Common myeloid progenitor, CD34-positive (primary cell): Measurements from ENCODE around the gene FEM1C.

Experiments
- CTCF ChIA-PET: fragments of 350-600 bp; sonication (Branson Sonifier 250); formaldehyde crosslinking; loops from one replicate; lab custom pipeline; 2021; ENCODE audit warnings: antibody characterized with exemption; lab: Charles Lee
- POLR2A ChIA-PET: fragments of 350-600 bp; sonication (Branson Sonifier 250); formaldehyde crosslinking; loops from one replicate; lab custom pipeline; 2021; ENCODE audit warnings: antibody characterized with exemption; lab: Charles Lee
- DNase-seq, 3 donors: peaks; one replicate each; pipeline versions ENCODE4 v3.0.0 to v3.0.0-alpha.2; 2013
- H3K27ac ChIP-seq, 2 experiments: 1 replicate in 1 of 2; 2 replicates in 1 of 2; pipeline ENCODE4 v1.7.0; 2013; ENCODE audit warnings: inconsistent platforms in 2 of 2, low read length in 2 of 2, mild to moderate bottlenecking in 2 of 2, low read depth in 1 of 2, moderate library complexity in 1 of 2; ENCODE audit not compliant: severe bottlenecking in 2 of 2, insufficient read depth in 1 of 2, poor library complexity in 1 of 2
- H3K27me3 ChIP-seq, 5 experiments: replicated peaks in 2 of 5; 1 replicate in 3 of 5; 2 replicates in 2 of 5; pipeline versions ENCODE4 v1.6.1 to v1.7.0; 2013; ENCODE audit warnings: low read length in 4 of 5, mild to moderate bottlenecking in 2 of 5, moderate library complexity in 2 of 5, inconsistent platforms in 1 of 5; ENCODE audit not compliant: insufficient read depth in 5 of 5, control insufficient read depth in 4 of 5
- H3K36me3 ChIP-seq, 4 experiments: 1 replicate in 2 of 4; 2 replicates in 2 of 4; pipeline versions ENCODE4 v1.6.1 to v1.7.0; 2013; ENCODE audit warnings: low read length in 3 of 4, control low read depth in 1 of 4, mild to moderate bottlenecking in 1 of 4; ENCODE audit not compliant: control insufficient read depth in 4 of 4, insufficient read depth in 4 of 4
- H3K4me1 ChIP-seq, 4 experiments: 1 replicate in 3 of 4; 2 replicates in 1 of 4; pipeline versions ENCODE4 v1.6.1 to v1.7.1; 2013; ENCODE audit warnings: low read length in 3 of 4, mild to moderate bottlenecking in 3 of 4, control low read depth in 1 of 4, inconsistent platforms in 1 of 4, moderate library complexity in 1 of 4; ENCODE audit not compliant: control insufficient read depth in 4 of 4, insufficient read depth in 4 of 4; ENCODE audit errors: control extremely low read depth in 1 of 4
- H3K4me3 ChIP-seq, 7 experiments: 1 replicate in 4 of 7; 2 replicates in 3 of 7; pipeline versions ENCODE4 v1.5.1 to v1.7.0; 2013; ENCODE audit warnings: mild to moderate bottlenecking in 7 of 7, low read length in 6 of 7, moderate library complexity in 6 of 7, inconsistent platforms in 2 of 7, low read depth in 2 of 7, control low read depth in 1 of 7; ENCODE audit not compliant: insufficient read depth in 4 of 7, control insufficient read depth in 1 of 7; ENCODE audit errors: extremely low read depth in 1 of 7
- H3K9me3 ChIP-seq, 5 experiments: 1 replicate in 4 of 5; 2 replicates in 1 of 5; pipeline versions ENCODE4 v1.6.1 to v1.7.1; 2013; ENCODE audit warnings: low read length in 4 of 5, mild to moderate bottlenecking in 2 of 5, inconsistent platforms in 1 of 5, low read depth in 1 of 5, moderate library complexity in 1 of 5; ENCODE audit not compliant: control insufficient read depth in 4 of 5, insufficient read depth in 2 of 5; ENCODE audit errors: control extremely low read depth in 1 of 5
- WGBS: methylation state at CpG from one replicate; pipeline ENCODE4 v1.1.5; 2013; ENCODE audit not compliant: insufficient coverage; 5-methylcytosine and 5-hydroxymethylcytosine counted together

The FEM1C gene

GRCh38 chr5:115541611-115542010, 3.0 kb downstream of the FEM1C start:
- Histone ChIP-seq H3K36me3 (peaks cover 9 to 44% (median 29%) of the 10 kb centered on the region in 4 experiments), H3K27me3 (no peaks in the 10 kb centered on the region), H3K27ac (peak overlapping the region in 1 of 2 experiments; percentile 93), H3K4me1 (peaks cover 21 to 44% (median 26%) of the 10 kb centered on the region in 4 experiments), H3K4me3 (peak overlapping the region in 6 of 7 experiments; percentile 30 to 97 (median 90)), H3K9me3 (peaks cover 0 to 18% (median 3%) of the 10 kb centered on the region in 5 experiments)
- DNase-seq, result peak in 1 of 3 donors; percentile 10
- no CpG with 5 or more reads among the region's 2 CpGs for WGBS
- CTCF ChIA-PET, result no interaction called here
- POLR2A ChIA-PET, result no interaction called here

- peaks cover 0 to 18% (median 5%) of the 10 kb centered on the region in 5 experiments for H3K9me3 ChIP-seq
- no peaks in the 10 kb centered on the region for H3K27me3 ChIP-seq
- H3K4me3 ChIP-seq, result no peak overlapping the region
- ChIA-PET CTCF (no interaction called here), POLR2A (no interaction called here)
- H3K27ac ChIP-seq, result no peak overlapping the region
- H3K36me3 ChIP-seq, result peaks cover 12 to 59% (median 39%) of the 10 kb centered on the region in 4 experiments
- WGBS, result no CpG with 5 or more reads among the region's 3 CpGs
- DNase-seq, result no peak
- H3K4me1 ChIP-seq, result peaks cover 0 to 9% (median 2%) of the 10 kb centered on the region in 4 experiments
Measured at GRCh38 chr5:115535479-115536035, 9.0 kb downstream of the FEM1C start.

GRCh38 chr5:115532517-115532916, 12.1 kb downstream of the FEM1C start:
- no peak overlapping the region for H3K4me3 ChIP-seq
- CTCF ChIA-PET, result no interaction called here
- H3K27me3 ChIP-seq, result no peaks in the 10 kb centered on the region
- DNase-seq, result no peak
- H3K9me3 ChIP-seq, result peaks cover 0 to 18% (median 5%) of the 10 kb centered on the region in 5 experiments
- POLR2A ChIA-PET, result no interaction called here
- H3K27ac ChIP-seq, result no peak overlapping the region
- no CpG with 5 or more reads among the region's 2 CpGs for WGBS
- peaks cover 5 to 38% (median 18%) of the 10 kb centered on the region in 4 experiments for H3K36me3 ChIP-seq
- no peaks in the 10 kb centered on the region for H3K4me1 ChIP-seq

GRCh38 chr5:115531787-115532367, 12.7 kb downstream of the FEM1C start:
- Histone ChIP-seq H3K27ac (no peak overlapping the region), H3K4me3 (no peak overlapping the region), H3K36me3 (peaks cover 5 to 31% (median 13%) of the 10 kb centered on the region in 4 experiments), H3K4me1 (no peaks in the 10 kb centered on the region), H3K9me3 (peaks cover 0 to 13% (median 5%) of the 10 kb centered on the region in 5 experiments), H3K27me3 (no peaks in the 10 kb centered on the region)
- ChIA-PET CTCF (no interaction called here), POLR2A (no interaction called here)
- 100% methylated on average over 1 of the region's 1 CpG for WGBS
- DNase-seq, result no peak

GRCh38 chr5:115531380-115531779, 13.2 kb downstream of the FEM1C start:
- no peaks in the 10 kb centered on the region for H3K27me3 ChIP-seq
- H3K9me3 ChIP-seq, result peaks cover 0 to 9% (median 5%) of the 10 kb centered on the region in 5 experiments
- CTCF ChIA-PET, result no interaction called here
- no peaks in the 10 kb centered on the region for H3K4me1 ChIP-seq
- no peak overlapping the region for H3K27ac ChIP-seq
- POLR2A ChIA-PET, result no interaction called here
- H3K4me3 ChIP-seq, result no peak overlapping the region
- DNase-seq, result no peak
- no CpG with 5 or more reads among the region's 3 CpGs for WGBS
- peaks cover 4 to 31% (median 10%) of the 10 kb centered on the region in 4 experiments for H3K36me3 ChIP-seq

GRCh38 chr5:115530426-115530825, 14.1 kb downstream of the FEM1C start:
- Histone ChIP-seq H3K27me3 (no peaks in the 10 kb centered on the region), H3K4me3 (no peak overlapping the region), H3K27ac (no peak overlapping the region), H3K9me3 (peaks cover 0 to 2% (median 0%) of the 10 kb centered on the region in 5 experiments), H3K4me1 (no peaks in the 10 kb centered on the region), H3K36me3 (peaks cover 3 to 24% (median 4%) of the 10 kb centered on the region in 4 experiments)
- CTCF ChIA-PET, result no interaction called here
- WGBS, result 100% methylated on average over 1 of the region's 3 CpGs
- no peak for DNase-seq
- POLR2A ChIA-PET, result no interaction called here

- Histone ChIP-seq H3K4me3 (no peak overlapping the region), H3K27ac (no peak overlapping the region), H3K9me3 (no peaks in the 10 kb centered on the region), H3K36me3 (peaks cover 13 to 31% (median 19%) of the 10 kb centered on the region in 4 experiments), H3K27me3 (no peaks in the 10 kb centered on the region), H3K4me1 (no peaks in the 10 kb centered on the region)
- POLR2A ChIA-PET, result no interaction called here
- no peak for DNase-seq
- CTCF ChIA-PET, result no interaction called here
- WGBS, result 100% methylated on average over 2 of the region's 2 CpGs
Measured at GRCh38 chr5:115526604-115527003, 18.0 kb downstream of the FEM1C start.
